GM06990 (cell line): ENCODE data around the gene MYO9A.
"Not testable (repeated sequence)": the region's sequence is repeated elsewhere in the genome, so short reads cannot be mapped to it uniquely, and the experiment has no call there.

Experiments used
- DNase-seq: peaks from one replicate; pipeline ENCODE4 v3.0.0-alpha.2; 2011; ENCODE audit not compliant: insufficient read length; ENCODE audit errors: extremely low read depth
- H3K27me3 ChIP-seq: replicated peaks from 2 replicates; pipeline ENCODE4 v1.6.0; 2011; ENCODE audit warnings: low read length; ENCODE audit not compliant: control insufficient read depth, insufficient read depth
- H3K36me3 ChIP-seq: 2 replicates; pipeline ENCODE4 v1.5.1; 2011; ENCODE audit warnings: low read length; ENCODE audit not compliant: control insufficient read depth, insufficient read depth
- H3K4me3 ChIP-seq: replicated peaks from 2 replicates; pipeline ENCODE4 v1.5.1; 2011; ENCODE audit warnings: low read depth, mild to moderate bottlenecking, control low read depth, low read length
- TF ChIP-seq, protein P1 (sequence below): IDR thresholded peaks from 2 replicates; pipeline ENCODE4 v1.5.1; 2011; ENCODE audit warnings: low read length, control low read depth, mild to moderate bottlenecking, inconsistent platforms; ENCODE audit not compliant: insufficient read depth, poor library complexity, severe bottlenecking

MYO9A gene

DNA sequence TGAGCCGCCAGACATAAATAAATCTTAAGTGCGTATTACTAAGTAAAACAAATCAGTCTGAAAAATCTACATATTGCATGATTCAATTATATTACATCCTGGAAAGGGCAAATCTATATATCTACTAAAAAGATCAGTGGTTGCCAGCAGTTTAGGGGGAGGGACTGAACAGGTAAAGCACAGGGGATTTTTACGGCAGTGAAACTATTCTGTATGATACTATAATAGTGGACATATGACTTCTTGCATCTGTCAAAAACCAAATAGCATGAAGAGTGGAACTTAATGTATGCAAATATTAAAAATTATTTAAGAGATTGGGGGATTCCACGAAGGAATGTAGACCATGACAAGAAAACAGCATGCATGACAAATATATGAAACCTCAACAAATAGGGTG, 111.6 kb downstream of the MYO9A start:
- Histone ChIP-seq H3K36me3 (no peaks in the 10 kb centered on the region), H3K27me3 (no peaks in the 10 kb centered on the region), H3K4me3 (no peak overlapping the region)
- DNase-seq: peak; percentile 15
- TF ChIP-seq, protein P1, sequence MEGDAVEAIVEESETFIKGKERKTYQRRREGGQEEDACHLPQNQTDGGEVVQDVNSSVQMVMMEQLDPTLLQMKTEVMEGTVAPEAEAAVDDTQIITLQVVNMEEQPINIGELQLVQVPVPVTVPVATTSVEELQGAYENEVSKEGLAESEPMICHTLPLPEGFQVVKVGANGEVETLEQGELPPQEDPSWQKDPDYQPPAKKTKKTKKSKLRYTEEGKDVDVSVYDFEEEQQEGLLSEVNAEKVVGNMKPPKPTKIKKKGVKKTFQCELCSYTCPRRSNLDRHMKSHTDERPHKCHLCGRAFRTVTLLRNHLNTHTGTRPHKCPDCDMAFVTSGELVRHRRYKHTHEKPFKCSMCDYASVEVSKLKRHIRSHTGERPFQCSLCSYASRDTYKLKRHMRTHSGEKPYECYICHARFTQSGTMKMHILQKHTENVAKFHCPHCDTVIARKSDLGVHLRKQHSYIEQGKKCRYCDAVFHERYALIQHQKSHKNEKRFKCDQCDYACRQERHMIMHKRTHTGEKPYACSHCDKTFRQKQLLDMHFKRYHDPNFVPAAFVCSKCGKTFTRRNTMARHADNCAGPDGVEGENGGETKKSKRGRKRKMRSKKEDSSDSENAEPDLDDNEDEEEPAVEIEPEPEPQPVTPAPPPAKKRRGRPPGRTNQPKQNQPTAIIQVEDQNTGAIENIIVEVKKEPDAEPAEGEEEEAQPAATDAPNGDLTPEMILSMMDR: no peak

DNA sequence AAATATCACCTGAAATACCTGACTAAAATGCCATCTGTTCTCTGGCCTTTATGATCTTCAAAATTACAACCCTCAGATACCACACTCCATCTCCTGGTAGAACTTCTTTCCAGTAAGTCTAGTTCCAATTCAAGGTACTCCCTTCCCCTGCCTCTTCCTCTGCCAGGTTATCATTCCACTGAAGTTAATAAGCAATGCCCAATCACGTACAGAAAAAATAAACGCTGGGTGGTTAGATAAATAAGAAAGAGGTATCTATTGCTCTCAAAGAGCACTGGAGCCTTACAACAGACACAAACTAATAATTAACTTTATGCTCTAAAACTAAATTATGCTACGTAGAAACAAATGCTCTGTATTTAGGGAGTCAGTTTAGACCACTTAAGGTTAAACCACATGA, 112.5 kb downstream of the MYO9A start:
- DNase-seq: no peak
- no peaks in the 10 kb centered on the region for H3K36me3 ChIP-seq
- H3K27me3 ChIP-seq: no peaks in the 10 kb centered on the region
- H3K4me3 ChIP-seq: no peak overlapping the region
- TF ChIP-seq, protein P1: no peak

DNA sequence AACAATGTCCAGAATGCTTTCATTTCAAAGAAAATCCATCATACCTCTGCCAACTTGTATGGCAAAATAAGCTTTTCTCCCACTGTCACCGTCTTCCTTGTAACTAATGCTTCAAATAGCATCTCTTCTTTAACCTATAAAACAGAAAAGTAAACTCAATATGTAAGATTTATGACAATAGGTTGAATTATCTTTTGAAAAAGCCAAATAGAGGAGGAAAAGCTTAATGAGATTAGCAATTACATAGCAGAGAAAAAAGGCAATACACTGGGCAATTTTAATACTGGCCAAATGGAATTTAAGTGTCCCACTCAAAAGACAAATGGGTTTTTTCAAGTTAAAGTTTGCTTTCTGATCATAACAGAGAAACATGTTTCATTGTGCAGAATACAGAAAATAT, 118.1 kb downstream of the MYO9A start:
- Histone ChIP-seq H3K36me3 (no peaks in the 10 kb centered on the region), H3K27me3 (no peaks in the 10 kb centered on the region), H3K4me3 (no peak overlapping the region)
- DNase-seq: no peak
- TF ChIP-seq, protein P1: no peak

DNA sequence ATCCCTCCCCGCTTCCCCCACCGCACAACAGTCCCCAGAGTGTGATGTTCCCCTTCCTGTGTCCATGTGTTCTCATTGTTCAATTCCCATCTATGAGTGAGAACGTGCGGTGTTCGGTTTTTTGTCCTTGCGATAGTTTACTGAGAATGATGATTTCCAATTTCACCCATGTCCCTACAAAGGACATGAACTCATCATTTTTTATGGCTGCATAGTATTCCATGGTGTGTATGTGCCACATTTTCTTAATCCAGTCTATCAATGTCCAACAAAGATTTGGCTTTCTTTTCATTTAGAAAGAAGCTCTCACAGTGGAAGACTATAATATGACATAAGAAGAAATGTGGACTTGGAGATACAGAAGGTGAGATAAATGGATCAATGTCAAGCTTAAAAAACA, 119.2 kb downstream of the MYO9A start:
- H3K36me3 ChIP-seq, H3K27me3 ChIP-seq, H3K4me3 ChIP-seq, DNase-seq: not testable (repeated sequence)

DNA sequence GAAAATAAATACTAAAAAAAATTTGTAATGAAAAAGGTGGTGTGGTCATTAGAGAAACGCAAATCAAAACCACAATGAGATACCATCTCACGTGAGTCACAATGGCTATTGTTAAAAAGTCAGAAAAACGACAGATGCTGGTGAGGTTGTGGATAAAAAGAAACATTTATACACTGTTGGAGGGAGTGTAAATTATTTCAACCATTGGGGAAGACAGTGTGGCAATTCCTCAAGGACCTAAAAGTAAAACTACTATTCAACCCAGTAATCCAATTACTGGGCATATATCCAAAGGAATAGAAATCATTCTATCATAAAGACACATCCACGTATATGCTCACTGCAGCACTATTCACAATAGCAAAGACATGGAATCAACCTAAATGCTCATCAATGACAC, 120.3 kb downstream of the MYO9A start:
- Histone ChIP-seq H3K4me3 (no peak overlapping the region), H3K27me3 (no peaks in the 10 kb centered on the region), H3K36me3 (no peaks in the 10 kb centered on the region)
- DNase-seq: no peak
- TF ChIP-seq, protein P1: no peak

DNA sequence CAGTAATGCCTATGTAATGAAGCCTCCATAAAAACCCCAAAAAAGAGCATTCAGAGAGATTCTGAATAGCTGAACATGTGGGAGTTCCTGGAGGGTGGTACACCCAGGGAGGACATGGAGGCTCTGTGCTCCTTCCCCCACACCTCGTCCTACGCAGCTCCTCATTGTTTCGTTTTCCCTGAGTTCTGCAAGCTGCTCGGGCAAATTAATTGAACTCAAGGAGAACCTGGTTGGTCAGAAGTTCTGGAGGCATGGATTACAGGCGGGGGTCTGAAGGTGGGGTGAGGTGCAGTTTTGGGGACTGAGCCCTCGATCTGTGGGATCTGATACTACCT, 142.2 kb downstream of the MYO9A start:
- no peak for DNase-seq
- TF ChIP-seq, protein P1: no peak
- H3K4me3 ChIP-seq: no peak overlapping the region
- H3K27me3 ChIP-seq: no peaks in the 10 kb centered on the region
- H3K36me3 ChIP-seq: no peaks in the 10 kb centered on the region

DNA sequence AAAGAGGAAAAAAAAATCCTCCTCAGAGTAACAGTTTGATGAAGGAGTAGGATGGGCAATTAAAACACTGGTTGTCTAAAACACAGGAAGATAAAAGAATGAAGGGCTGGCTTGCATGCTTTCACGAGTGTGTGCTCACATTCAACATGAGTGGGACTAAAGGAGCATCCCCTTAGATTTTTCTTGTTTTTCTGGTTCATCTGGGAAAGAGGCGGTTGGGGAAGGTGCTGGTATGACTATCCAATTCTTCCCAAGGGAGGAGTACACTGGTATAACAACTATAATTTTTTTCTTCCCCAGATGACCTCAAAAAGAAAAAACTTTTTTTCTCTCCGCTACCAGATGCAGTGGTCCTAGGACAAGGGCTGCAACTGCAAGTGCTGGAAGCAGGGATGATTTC, 143.7 kb downstream of the MYO9A start:
- no peak overlapping the region for H3K4me3 ChIP-seq
- H3K27me3 ChIP-seq: no peaks in the 10 kb centered on the region
- H3K36me3 ChIP-seq: no peaks in the 10 kb centered on the region
- TF ChIP-seq, protein P1: no peak
- DNase-seq: no peak
